ENCODE data around the gene STARD10. TPM values are rescaled to one million over a fixed set of nuclear protein-coding genes. Genes with fewer than 3 reads are reported as not detected.

Gene STARD10
- total RNA-seq = 14.1 and 14.4 TPM in 2 replicates

DNA sequence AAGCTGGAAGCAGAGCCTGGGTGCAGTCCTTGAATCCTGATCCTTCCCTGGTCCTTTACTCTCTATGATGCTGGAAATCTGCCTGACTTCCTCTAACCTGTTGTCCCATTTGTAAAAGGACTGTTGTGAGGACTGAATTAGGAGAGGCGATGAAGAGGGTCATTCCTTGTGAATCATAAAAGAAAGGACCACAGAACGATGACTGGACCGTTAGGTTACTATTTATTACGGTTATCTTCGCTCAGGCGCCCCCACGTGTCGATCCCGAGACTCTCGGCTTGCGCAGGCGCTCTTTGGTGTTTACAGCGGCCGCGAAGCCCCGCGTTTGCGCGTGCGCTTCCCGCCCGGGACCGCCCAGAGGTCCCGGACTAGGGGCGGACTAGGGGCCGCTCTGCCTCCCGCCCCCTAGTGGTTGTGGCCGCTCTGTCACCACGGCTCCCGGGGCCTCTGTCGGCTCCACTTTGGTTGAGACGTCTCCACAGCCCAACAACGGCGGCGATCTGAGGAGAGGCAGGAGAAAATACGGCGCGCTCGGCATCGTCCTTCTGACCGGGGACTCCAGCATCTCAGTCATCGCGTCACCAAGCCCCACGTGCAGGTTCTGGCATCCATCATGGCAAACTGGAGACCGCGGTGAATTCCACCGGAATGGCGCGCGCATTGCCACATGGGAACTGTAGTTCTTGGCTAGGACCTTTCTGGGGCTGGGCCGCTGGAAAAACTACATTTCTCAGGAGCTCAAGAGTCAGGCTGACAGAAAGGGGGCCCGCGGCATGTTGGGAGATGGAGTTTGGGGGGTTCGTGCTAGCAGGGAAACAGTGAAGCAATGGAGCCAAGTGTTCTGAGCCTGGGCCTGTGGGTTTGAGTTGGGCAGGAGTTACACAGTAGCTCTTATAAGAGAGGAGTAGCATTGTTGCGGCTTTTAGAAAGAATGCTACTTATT lies at the start of gene STARD10:
Gene STARD10, minus strand, starts transcription at position 623 of the 943 bp plus-strand sequence. CDS start 12,866 bp downstream, outside the sequence.

DNA sequence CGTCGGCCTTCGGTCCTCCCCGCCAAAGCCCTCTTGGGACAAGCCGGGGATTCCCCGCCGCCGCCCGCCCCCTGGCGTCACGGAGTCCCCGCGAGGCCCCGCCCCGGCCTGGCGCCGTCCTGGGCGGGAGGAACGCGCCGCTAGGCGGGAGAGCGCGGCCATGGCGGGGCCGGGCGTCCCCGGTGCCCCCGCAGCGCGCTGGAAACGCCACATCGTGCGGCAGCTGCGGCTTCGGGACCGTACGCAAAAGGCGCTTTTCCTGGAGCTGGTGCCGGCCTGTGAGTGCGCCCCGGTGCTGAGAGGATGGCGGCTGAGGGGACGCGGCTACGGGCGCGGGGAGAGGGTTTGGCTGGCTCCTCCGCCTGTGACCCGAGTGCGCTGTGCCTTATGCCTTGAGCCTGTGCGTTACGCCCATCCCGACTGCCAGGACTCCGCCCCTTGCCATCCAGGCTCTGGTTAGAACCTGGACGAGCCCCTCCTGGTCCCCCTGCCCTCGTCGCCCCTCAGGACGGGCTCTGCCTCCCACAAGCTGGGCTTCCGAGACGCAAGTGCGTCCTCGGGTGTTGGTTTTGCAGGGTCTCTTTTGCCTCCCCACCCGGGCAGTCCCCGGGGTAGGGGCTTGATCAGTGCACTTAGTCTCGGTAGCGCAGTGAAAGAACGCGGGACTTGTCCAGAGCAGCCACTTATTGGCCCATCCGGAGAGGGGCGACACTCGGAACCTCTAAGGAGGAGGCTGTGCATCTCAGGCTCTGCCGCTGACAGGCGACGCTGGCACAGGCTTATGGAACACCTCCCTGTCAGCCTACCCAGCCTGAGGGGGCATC lies 20.7 kb upstream of the STARD10 start, which contains the start of gene ATG16L2:
Gene ATG16L2, plus strand, starts transcription at position 126 of the 824 bp plus-strand sequence. Its CDS starts 35 bp downstream, at position 161.

GRCh38 chr11:72752088-72752914 lies 41.5 kb downstream of the STARD10 start, which contains the start of gene ARAP1:
Gene ARAP1 (minus strand): TSS chr11:72752408. CDS start chr11:72727128, 25,280 bp downstream.

Small RNA genes within 50 kb of the gene (small RNA-seq; reads per million reads assigned to genes)
- gene MIR4692 (not detected), gene RF00019 (not detected)

Other genes with a start within 250 kb of the STARD10 start
- gene PDE2A, start 119.6 kb downstream of the STARD10 start, total RNA-seq = 5.1 and 12.1 TPM in 2 replicates
- 61.7 and 62.0 TPM in 2 replicates for gene ARAP1, start 41.6 kb downstream of the STARD10 start, total RNA-seq
- gene ATG16L2, start 20.4 kb upstream of the STARD10 start, total RNA-seq = 13.7 and 19.9 TPM in 2 replicates

Measured in thoracic aorta endothelial cell (primary cell).